HG02840 (cell line): Measurements from ENCODE around the gene XBP1.
"Not testable (repeated sequence)": the region's sequence is repeated elsewhere in the genome, so short reads cannot be mapped to it uniquely, and the experiment has no call there.

Experiments
- ATAC-seq: cut with Tn5 transposase; IDR thresholded peaks from one replicate; pipeline ENCODE4 v1.9.1; 2021; ENCODE audit warnings: mild to moderate bottlenecking, moderate library complexity, moderate number of reproducible peaks; ENCODE audit not compliant: unreplicated experiment, low FRiP score

XBP1 gene

GRCh38 chr22:28793976-28794584, 6.3 kb downstream of the XBP1 start:
- no peak for ATAC-seq

- peak; percentile 33 for ATAC-seq
These were observed 7.6 kb downstream of the XBP1 start for GRCh38 chr22:28792491-28793383.

- ATAC-seq: peak; percentile 42
These were observed 8.4 kb downstream of the XBP1 start for GRCh38 chr22:28791841-28792490.

GRCh38 chr22:28791124-28791523, 9.2 kb downstream of the XBP1 start:
- no peak for ATAC-seq

GRCh38 chr22:28788601-28789000, 11.8 kb downstream of the XBP1 start:
- ATAC-seq: no peak

- no peak for ATAC-seq
These were observed 16.3 kb downstream of the XBP1 start for GRCh38 chr22:28783786-28784671.

GRCh38 chr22:28780296-28780695, 20.1 kb downstream of the XBP1 start:
- no peak for ATAC-seq

- ATAC-seq: no peak
These were observed 20.5 kb downstream of the XBP1 start for GRCh38 chr22:28779833-28780232.

GRCh38 chr22:28774378-28774777, 26.0 kb downstream of the XBP1 start:
- no peak for ATAC-seq

GRCh38 chr22:28773461-28773867, 26.9 kb downstream of the XBP1 start:
- peak; percentile 14 for ATAC-seq

- peak; percentile 84 for ATAC-seq
These were observed 27.5 kb downstream of the XBP1 start, which contains the start of gene CCDC117 for GRCh38 chr22:28772633-28773460. TSS of gene CCDC117 (plus strand) at chr22:28772695. CDS start at chr22:28772850, 155 bp downstream.

- ATAC-seq: no peak
These were observed 29.1 kb downstream of the XBP1 start for GRCh38 chr22:28771195-28771791.

GRCh38 chr22:28769394-28770085, 30.8 kb downstream of the XBP1 start:
- no peak for ATAC-seq

GRCh38 chr22:28768701-28769393, 31.5 kb downstream of the XBP1 start:
- no peak for ATAC-seq

GRCh38 chr22:28766628-28767027, 33.7 kb downstream of the XBP1 start:
- no peak for ATAC-seq

GRCh38 chr22:28762000-28762399, 38.4 kb downstream of the XBP1 start:
- ATAC-seq: not testable (repeated sequence)

GRCh38 chr22:28761449-28761755, 39.0 kb downstream of the XBP1 start:
- ATAC-seq: no peak
